Measurements from ENCODE around the gene MYCBP2. TPM values are rescaled to one million over a fixed set of nuclear protein-coding genes. Genes with fewer than 3 reads are reported as not detected.
A peak's percentile ranks its signal among the peaks of the same experiment; 100 is the strongest.
"Not testable (repeated sequence)": the region's sequence is repeated elsewhere in the genome, so short reads cannot be mapped to it uniquely, and the experiment has no call there.

The MYCBP2 gene
- polyA plus RNA-seq, 4 donors: 53.3 to 60.8 (median 59.2) TPM

- DNase-seq (ENCODE audit: low read depth in 4 of 4, low spot score in 3 of 4): no peak
Observed at GRCh38 chr13:77339408-77339807, 12.5 kb upstream of the MYCBP2 start.

GRCh38 chr13:77338961-77339401 is 12.1 kb upstream of the MYCBP2 start:
- DNase-seq (ENCODE audit: low read depth in 4 of 4, low spot score in 3 of 4): no peak

DNA sequence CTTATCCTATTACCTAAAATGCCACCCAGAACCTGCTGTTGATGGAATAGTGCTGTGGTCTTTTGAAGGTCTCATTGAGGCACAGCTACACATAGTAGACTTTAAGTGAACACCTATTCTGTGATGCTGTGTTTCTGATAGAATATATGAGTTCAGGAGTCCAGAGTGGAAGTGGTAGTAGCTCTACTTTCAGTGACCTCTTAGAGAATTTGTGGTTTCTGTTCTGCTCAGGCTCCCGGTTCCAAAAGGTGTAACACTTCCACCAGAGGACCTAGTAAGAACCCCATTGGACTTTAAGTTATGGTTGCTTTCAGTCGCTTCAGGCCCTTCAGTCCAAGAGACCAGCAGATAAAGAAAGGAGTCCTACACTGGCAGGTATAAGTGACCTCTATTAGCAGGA is 11.4 kb upstream of the MYCBP2 start:
- no peak for DNase-seq (ENCODE audit: low read depth in 4 of 4, low spot score in 3 of 4)

DNA sequence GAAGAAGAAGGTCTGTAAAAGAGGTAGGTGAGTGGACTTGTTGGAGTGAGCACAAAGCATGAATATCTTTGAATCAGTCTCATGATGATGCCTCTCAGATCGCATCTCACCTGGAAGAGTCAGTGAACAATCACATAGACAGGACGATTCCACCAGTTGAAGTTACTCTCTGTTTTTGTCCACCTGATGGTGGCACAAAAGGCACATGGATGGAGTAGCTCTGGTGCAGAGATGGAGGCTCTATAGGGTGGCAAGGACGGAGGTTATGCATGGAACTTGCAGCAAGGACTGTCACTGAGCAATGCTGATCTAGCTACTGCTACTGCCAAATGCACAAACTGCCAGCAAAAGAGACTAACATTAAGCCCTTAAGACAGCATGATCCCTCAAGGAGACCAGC is 10.3 kb upstream of the MYCBP2 start:
- no peak for DNase-seq (ENCODE audit: low read depth in 4 of 4, low spot score in 3 of 4)

- DNase-seq (ENCODE audit: low read depth in 4 of 4, low spot score in 3 of 4): no peak
Observed at GRCh38 chr13:77335543-77335942, 8.6 kb upstream of the MYCBP2 start.

DNA sequence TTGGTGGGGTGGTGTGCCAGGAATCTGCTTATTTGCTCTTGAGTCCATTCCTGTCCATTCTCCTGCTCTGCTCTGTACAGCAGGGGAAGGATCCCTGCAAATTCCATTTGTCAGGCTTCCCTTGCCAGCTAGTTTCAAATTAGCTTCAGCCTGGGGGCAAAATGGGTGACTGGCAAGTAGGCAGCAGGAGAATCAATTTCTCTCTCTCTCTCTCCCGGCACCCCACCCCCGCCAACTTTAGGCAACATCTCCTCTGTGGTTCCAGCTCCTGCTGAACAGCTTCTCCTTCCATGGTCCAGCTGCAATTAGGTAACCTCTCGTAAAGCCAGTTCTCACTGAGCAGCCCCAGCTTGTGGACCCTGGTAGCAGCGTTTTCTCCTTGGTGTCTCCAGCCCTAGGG is 6.7 kb upstream of the MYCBP2 start:
- no peak for DNase-seq (ENCODE audit: low read depth in 4 of 4, low spot score in 3 of 4)

GRCh38 chr13:77331421-77331820 is 4.5 kb upstream of the MYCBP2 start:
- no peak for DNase-seq (ENCODE audit: low read depth in 4 of 4, low spot score in 3 of 4)

DNA sequence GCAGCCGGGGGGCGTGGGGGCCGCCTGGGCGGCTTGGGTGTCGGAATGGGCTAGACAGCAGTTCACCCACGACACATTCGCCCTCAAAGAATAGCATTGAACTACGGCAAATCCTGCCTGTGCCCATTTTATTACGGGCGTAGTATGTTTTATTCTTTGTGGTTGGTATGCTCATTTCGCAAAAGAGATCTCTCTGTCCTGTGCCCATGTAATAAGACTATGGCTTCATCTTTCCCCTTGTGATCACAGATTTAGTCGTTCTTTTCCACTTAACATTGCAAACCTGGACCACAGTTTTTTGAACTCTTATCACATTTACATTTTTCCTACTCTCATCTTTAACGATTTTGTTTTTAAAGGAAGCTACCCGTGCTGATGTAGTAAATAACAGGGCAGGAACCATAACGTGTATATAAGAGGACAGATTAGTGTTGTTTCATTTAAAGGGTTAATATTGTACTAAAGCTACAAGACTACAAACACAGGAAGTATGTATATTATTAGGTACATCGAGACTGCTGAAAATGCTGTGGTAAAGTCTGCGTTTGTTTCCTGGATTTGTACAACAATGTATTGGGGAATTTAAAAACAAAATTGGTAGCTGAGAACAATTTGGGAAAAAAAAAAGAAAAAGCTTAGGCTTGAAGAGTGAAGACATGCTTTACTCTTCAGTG is 3.2 kb upstream of the MYCBP2 start:
- DNase-seq (ENCODE audit: low read depth in 4 of 4, low spot score in 3 of 4): peak in 2 of 4 donors; percentile 43 to 60

DNA sequence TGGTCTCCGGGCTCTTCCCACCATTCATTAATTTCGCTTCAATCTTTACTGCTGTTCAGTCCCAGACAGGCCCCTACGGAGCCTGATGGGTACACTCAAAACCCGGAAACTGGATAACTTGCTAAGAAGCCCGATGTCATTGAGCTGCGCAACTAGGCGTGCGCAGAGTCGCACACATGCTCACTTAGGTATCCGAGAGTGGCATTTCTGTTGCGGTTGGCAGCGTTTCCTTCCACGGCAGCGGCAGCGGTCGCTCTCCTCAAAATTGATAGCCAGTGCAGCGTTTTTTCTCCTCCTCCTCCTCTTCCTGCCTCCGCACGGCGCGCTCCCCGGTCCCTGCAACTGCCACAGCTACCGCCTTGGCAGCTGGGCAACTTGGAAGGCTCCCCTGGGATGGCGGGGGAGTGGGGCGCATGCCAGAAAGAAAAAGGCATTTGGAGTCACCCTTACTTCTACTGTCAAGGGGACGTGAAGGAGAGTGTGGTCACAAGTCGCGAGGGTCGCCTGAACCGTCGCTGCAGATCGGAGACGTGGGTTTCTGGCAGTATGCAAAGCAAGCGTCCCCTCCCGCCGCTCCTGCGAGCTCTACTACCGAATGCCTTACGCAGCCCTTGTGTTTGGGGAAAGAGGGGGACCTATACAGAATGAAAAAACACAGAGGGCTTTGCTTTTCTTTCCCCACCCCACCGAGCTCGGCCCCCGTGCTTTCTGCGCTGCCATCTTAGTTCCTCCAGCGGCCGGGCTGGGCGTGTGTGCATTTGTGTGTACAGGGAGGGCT is 2.4 kb upstream of the MYCBP2 start:
- DNase-seq (ENCODE audit: low read depth in 4 of 4, low spot score in 3 of 4): peak; percentile 78 to 92 (median 88)

GRCh38 chr13:77328819-77329132 is 1.9 kb upstream of the MYCBP2 start:
- no peak for DNase-seq (ENCODE audit: low read depth in 4 of 4, low spot score in 3 of 4)

DNA sequence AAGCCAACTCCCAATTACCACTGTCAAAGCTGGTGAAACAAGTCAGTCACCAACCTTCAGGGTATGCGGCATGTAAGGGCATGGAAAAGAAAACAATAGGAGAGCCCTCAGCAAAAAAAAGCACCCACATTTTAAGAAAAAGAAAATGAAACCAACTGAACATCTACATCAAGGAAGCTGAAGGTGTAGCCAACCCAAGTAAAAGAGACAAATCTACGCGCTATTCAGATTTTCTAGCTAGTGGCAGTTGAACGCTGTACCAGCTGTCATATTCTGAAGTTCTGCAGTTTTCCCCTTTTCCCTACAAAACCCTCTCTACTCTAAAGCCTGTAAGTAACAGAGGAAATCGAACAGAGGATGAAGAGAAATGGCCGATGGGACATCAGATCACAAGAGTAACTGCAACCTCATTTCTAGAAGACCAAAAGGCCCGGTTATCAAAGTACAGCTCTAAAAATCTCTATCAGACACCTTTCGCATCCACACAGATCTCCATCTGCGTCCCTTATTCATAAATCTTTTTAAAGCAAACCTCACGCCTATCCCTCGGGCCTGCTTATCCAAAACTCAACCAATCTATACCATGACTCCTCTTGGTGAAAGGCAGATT is 1.4 kb downstream of the MYCBP2 start:
- DNase-seq (ENCODE audit: low read depth in 4 of 4, low spot score in 3 of 4): no peak

DNA sequence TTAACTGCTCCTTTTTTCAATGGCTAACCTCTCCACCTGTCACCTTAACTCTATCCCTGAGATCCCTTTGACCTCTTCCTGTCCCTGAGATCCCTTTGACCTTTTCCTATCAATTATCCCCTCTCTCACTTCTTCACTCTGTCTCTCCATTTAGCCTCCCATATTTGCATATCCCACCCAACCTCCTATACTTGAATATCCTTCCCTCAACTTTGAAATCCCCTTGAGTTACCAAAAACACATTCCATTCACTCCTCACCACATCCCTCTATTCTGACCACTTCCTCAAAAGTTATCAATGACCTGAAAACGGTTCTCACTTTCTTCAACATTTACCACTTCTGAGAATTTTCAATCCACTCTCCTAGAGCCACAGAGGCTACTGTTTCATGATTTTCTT is 3.0 kb downstream of the MYCBP2 start:
- no peak for DNase-seq (ENCODE audit: low read depth in 4 of 4, low spot score in 3 of 4)

- no peak for DNase-seq (ENCODE audit: low read depth in 4 of 4, low spot score in 3 of 4)
Observed at GRCh38 chr13:77319536-77319935, 7.4 kb downstream of the MYCBP2 start.

DNA sequence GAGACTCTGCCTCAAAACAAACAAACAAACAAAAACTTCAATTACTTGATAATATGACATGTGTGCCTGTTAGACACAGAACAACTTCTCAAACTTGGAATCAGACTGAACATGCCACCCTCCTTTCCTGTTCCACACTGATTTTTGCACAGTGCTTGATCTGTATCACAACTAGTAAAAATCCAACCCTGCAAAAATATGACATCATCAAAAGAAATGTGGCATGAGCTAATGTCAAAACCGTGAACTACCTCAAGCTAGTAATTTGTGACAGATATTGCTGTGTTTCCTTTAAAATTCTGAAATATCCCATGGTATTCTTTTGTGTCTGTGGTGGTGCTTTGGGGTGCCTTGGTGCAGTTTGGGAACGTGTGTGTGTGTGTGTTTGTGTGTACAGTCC is 8.2 kb downstream of the MYCBP2 start:
- no peak for DNase-seq (ENCODE audit: low read depth in 4 of 4, low spot score in 3 of 4)

GRCh38 chr13:77316430-77316829 is 10.5 kb downstream of the MYCBP2 start:
- no peak for DNase-seq (ENCODE audit: low read depth in 4 of 4, low spot score in 3 of 4)

DNA sequence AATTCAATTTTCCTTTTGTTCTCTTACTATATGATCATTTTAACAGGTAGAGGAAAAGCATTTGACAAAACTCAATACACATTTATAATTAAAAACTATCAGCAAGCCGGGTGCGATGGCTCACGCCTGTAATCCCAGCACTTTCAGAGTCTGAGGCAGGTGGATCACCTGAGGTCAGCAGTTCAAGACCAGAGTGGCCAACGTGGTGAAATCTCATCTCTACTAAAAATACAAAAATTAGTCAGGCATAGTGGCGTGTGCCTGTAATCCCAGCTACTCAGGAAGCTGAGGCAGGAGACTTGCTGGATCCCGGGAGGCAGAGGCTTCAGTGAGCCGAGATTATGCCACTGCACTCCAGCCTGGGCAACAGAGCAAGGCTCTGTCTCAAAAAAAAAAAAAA is 11.4 kb downstream of the MYCBP2 start:
- DNase-seq (ENCODE audit: low read depth in 4 of 4, low spot score in 3 of 4): not testable (repeated sequence)

GRCh38 chr13:77313923-77314322 is 13.0 kb downstream of the MYCBP2 start:
- no peak for DNase-seq (ENCODE audit: low read depth in 4 of 4, low spot score in 3 of 4)

DNA sequence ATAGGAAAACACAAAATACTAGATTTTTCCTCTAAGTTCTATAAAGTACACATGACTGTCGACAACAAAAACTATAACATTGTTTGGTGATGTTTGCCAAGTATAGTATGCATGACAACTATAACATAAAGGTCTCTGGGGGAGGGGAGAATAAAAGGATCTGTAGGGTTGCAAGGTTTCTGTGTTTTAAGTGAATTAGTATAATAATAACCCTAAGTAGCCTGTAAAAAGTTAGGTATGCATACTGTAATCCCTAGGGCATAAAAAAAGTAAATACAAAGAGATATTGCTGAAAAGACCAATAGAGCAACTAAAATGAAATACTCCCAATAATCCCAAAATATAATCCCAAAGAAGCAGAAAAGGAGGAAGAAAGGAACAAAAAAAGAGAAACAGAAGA is 14.6 kb downstream of the MYCBP2 start:
- no peak for DNase-seq (ENCODE audit: low read depth in 4 of 4, low spot score in 3 of 4)

DNA sequence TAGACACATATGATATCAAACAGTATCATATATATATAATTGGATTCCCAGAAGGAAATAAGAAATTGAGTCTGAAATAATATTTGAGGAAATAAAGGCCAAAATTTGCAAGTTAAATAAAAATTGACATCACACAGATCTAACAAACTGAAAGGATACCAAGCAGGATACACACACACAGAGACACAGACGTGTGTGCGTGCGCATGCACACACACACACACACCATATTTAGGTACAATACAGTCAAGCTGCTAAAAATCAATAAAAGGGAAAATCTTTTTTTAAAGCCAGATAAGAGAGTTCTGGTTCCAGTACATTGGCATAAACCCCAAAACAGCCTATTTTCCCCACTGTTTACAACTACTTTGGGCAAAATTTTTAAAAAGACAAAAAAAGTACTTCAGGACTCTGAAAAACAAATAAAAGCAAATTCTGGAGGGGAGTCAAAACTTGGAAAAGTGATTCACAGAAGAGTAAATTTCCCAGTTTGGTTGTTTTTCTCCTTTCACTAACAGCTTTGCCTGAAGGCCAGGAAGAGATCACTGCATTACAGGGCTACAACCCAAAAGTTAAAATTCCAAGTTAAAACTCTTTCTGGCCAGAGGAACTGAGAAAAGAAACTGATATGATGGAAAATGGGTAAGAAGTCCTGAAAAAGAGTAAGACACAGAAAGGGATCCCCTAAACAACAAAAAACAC is 16.2 kb downstream of the MYCBP2 start:
- no peak for DNase-seq (ENCODE audit: low read depth in 4 of 4, low spot score in 3 of 4)

GRCh38 chr13:77310161-77310560 is 16.7 kb downstream of the MYCBP2 start:
- no peak for DNase-seq (ENCODE audit: low read depth in 4 of 4, low spot score in 3 of 4)

- no peak for DNase-seq (ENCODE audit: low read depth in 4 of 4, low spot score in 3 of 4)
Observed at GRCh38 chr13:77309254-77309653, 17.6 kb downstream of the MYCBP2 start.

Measured in right renal pelvis (tissue), 4 donors.